OCI-LY3 (cell line): Measurements from ENCODE around the gene BTNL8.

ENCODE experiments used
- CTCF ChIP-seq: fragments of 200-600, 300-600 bp; sonication (generic); IDR thresholded peaks from 2 replicates; pipeline ENCODE4 v1.5.1; 2014; ENCODE audit warnings: antibody characterized with exemption, low read length, low read depth
- EZH2phosphoT487 ChIP-seq: fragments of 200-600 bp; shearing (Covaris generic); IDR thresholded peaks from 2 replicates; pipeline ENCODE4 v1.6.1; 2018; ENCODE audit warnings: antibody characterized with exemption, mixed run types, low read depth

- TF ChIP-seq CTCF: no peak
- no peak for TF ChIP-seq EZH2phosphoT487
These were observed 11.8 kb downstream of the BTNL8 start for GRCh38 chr5:180910735-180911134.
